B cell (primary cell): ENCODE measurements around the gene SHC2.

Experiments
- EZH2 ChIP-seq: IDR thresholded peaks from 2 replicates; pipeline ENCODE4 v1.6.1; 2012; ENCODE audit warnings: borderline replicate concordance, low read depth, mild to moderate bottlenecking, moderate library complexity, low read length; ENCODE audit not compliant: insufficient read depth, poor library complexity, severe bottlenecking
- TF ChIP-seq, protein P1 (sequence below): fragments of 200-600 bp; IDR thresholded peaks from one replicate; pipeline ENCODE4 v1.8.0; 2022; ENCODE audit warnings: antibody characterized with exemption, mild to moderate bottlenecking

DNA sequence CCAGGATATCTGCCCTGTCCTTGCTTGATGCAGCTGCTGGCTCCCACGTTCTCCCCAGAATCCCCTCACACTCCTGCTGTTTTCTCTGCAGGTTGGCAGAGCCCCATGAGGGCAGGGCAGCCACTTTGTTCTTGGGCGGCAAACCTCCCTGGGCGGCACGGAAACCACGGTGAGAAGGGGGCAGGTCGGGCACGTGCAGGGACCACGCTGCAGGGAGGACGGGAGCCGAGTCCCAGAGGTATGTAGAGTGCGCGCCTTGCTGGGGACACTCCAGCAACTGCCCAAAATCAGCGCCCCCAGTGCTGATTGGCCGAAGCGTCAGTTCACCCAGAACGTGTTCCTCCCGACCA is 86.0 kb downstream of the SHC2 start:
- TF ChIP-seq, protein P1, sequence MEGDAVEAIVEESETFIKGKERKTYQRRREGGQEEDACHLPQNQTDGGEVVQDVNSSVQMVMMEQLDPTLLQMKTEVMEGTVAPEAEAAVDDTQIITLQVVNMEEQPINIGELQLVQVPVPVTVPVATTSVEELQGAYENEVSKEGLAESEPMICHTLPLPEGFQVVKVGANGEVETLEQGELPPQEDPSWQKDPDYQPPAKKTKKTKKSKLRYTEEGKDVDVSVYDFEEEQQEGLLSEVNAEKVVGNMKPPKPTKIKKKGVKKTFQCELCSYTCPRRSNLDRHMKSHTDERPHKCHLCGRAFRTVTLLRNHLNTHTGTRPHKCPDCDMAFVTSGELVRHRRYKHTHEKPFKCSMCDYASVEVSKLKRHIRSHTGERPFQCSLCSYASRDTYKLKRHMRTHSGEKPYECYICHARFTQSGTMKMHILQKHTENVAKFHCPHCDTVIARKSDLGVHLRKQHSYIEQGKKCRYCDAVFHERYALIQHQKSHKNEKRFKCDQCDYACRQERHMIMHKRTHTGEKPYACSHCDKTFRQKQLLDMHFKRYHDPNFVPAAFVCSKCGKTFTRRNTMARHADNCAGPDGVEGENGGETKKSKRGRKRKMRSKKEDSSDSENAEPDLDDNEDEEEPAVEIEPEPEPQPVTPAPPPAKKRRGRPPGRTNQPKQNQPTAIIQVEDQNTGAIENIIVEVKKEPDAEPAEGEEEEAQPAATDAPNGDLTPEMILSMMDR: no peak
- TF ChIP-seq EZH2: no peak
